MM.1S (cell line): ENCODE measurements around the gene PDE3B.

Source experiments
- DNase-seq: peaks from one replicate; pipeline ENCODE4 v3.0.0-alpha.2; 2015
- H2AFZ ChIP-seq: fragments of 300-600 bp; sonication (generic); 2 replicates; pipeline ENCODE4 v1.6.0; 2016; ENCODE audit warnings: antibody characterized with exemption, low read length
- H3F3A ChIP-seq: fragments of 300-600 bp; sonication (generic); 2 replicates; pipeline ENCODE4 v1.6.1; 2016; ENCODE audit warnings: mild to moderate bottlenecking, antibody characterized with exemption, low read length, moderate library complexity, mixed read lengths; ENCODE audit not compliant: insufficient read depth
- H3K27ac ChIP-seq: fragments of 300-600 bp; sonication (generic); 2 replicates; pipeline ENCODE4 v1.5.1; 2016; ENCODE audit warnings: mild to moderate bottlenecking, low read length
- H3K27me3 ChIP-seq: fragments of 300-600 bp; sonication (generic); replicated peaks from 2 replicates; pipeline ENCODE4 v1.6.0; 2016; ENCODE audit warnings: low read length; ENCODE audit not compliant: insufficient read depth
- H3K36me3 ChIP-seq: fragments of 300-600 bp; sonication (generic); replicated peaks from 2 replicates; pipeline ENCODE4 v1.6.1; 2016; ENCODE audit warnings: mild to moderate bottlenecking, low read length, mixed read lengths; ENCODE audit not compliant: insufficient read depth
- H3K4me1 ChIP-seq: fragments of 300-600 bp; sonication (generic); 2 replicates; pipeline ENCODE4 v1.6.1; 2016; ENCODE audit warnings: low read length, mixed read lengths
- H3K4me2 ChIP-seq: fragments of 300-600 bp; sonication (generic); 2 replicates; pipeline ENCODE4 v1.6.0; 2016; ENCODE audit warnings: low read depth, low read length
- H3K4me3 ChIP-seq: fragments of 300-600 bp; sonication (generic); 2 replicates; pipeline ENCODE4 v1.5.1; 2016; ENCODE audit warnings: low read length, mixed read lengths
- H3K79me2 ChIP-seq: fragments of 300-600 bp; sonication (generic); 2 replicates; pipeline ENCODE4 v1.6.1; 2016; ENCODE audit warnings: mixed run types, low read length, mixed read lengths
- H3K9ac ChIP-seq: fragments of 300-600 bp; sonication (generic); 2 replicates; pipeline ENCODE4 v1.6.1; 2016; ENCODE audit warnings: low read length, mixed read lengths
- H3K9me2 ChIP-seq: fragments of 300-600 bp; sonication (generic); replicated peaks from 2 replicates; pipeline ENCODE4 v1.6.1; 2016; ENCODE audit warnings: mild to moderate bottlenecking, low read length, mixed read lengths; ENCODE audit not compliant: insufficient read depth
- H3K9me3 ChIP-seq: fragments of 300-600 bp; sonication (generic); replicated peaks from 2 replicates; pipeline ENCODE4 v1.6.1; 2016; ENCODE audit warnings: mild to moderate bottlenecking, low read length, mixed read lengths; ENCODE audit not compliant: insufficient read depth
- H4K20me1 ChIP-seq: fragments of 300-600 bp; sonication (generic); 2 replicates; pipeline ENCODE4 v1.6.1; 2016; ENCODE audit warnings: mild to moderate bottlenecking, low read length, moderate library complexity, mixed read lengths; ENCODE audit not compliant: insufficient read depth
- EZH2 ChIP-seq: fragments of 300-600 bp; sonication (generic); optimal IDR thresholded peaks from 2 replicates; pipeline ENCODE3; 2017; ENCODE audit warnings: low read depth, mild to moderate bottlenecking, antibody characterized with exemption, low read length, mixed read lengths
- EZH2phosphoT487 ChIP-seq: fragments of 300-600 bp; sonication (generic); IDR thresholded peaks from 2 replicates; pipeline ENCODE4 v1.6.1; 2018; ENCODE audit warnings: antibody characterized with exemption, low read length
- TF ChIP-seq, protein P1 (sequence below): fragments of 300-600 bp; sonication (generic); IDR thresholded peaks from 2 replicates; pipeline ENCODE4 v1.5.1; 2016; ENCODE audit warnings: antibody characterized with exemption, low read length, mixed read lengths

The PDE3B gene

DNA sequence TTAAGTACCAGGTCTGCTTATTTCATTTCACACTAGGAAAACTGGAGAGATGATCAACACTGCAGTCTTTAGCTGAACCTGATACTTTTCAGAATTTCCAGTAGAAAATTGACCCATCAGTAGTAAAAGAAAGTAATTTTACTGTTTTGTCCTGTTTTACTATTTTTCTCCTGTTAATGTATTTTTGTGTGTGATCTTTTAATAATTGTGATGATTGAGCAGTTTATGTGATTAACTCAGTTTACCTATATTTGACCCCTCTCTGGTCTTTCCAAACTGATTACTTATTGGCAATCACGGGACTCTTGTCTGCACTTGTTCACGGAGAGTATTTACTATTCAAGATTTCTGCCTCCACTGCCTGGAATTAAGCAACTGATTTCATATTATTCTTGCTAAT, 249.0 kb downstream of the PDE3B start:
- peak overlapping the region; percentile 85 for H3K4me2 ChIP-seq
- H2AFZ ChIP-seq: peak overlapping the region; percentile 90
- peaks cover 6% of the 10 kb centered on the region; the same call in 1 of the 2 replicates for H3K79me2 ChIP-seq
- no peaks in the 10 kb centered on the region for H4K20me1 ChIP-seq
- H3F3A ChIP-seq: peaks cover 6% of the 10 kb centered on the region; the same call in 1 of the 2 replicates
- peak overlapping the region; percentile 87 for H3K4me3 ChIP-seq
- no peak for DNase-seq
- TF ChIP-seq EZH2phosphoT487 (no peak), EZH2 (no peak)
- TF ChIP-seq, protein P1, sequence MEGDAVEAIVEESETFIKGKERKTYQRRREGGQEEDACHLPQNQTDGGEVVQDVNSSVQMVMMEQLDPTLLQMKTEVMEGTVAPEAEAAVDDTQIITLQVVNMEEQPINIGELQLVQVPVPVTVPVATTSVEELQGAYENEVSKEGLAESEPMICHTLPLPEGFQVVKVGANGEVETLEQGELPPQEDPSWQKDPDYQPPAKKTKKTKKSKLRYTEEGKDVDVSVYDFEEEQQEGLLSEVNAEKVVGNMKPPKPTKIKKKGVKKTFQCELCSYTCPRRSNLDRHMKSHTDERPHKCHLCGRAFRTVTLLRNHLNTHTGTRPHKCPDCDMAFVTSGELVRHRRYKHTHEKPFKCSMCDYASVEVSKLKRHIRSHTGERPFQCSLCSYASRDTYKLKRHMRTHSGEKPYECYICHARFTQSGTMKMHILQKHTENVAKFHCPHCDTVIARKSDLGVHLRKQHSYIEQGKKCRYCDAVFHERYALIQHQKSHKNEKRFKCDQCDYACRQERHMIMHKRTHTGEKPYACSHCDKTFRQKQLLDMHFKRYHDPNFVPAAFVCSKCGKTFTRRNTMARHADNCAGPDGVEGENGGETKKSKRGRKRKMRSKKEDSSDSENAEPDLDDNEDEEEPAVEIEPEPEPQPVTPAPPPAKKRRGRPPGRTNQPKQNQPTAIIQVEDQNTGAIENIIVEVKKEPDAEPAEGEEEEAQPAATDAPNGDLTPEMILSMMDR: no peak
- no peaks in the 10 kb centered on the region for H3K9me2 ChIP-seq
- H3K4me1 ChIP-seq: peaks cover 16% of the 10 kb centered on the region
- H3K36me3 ChIP-seq: no peaks in the 10 kb centered on the region
- H3K27me3 ChIP-seq: no peaks in the 10 kb centered on the region
- H3K9ac ChIP-seq: no peak overlapping the region
- no peak overlapping the region; the same call in 1 of the 2 replicates for H3K27ac ChIP-seq
- H3K9me3 ChIP-seq: no peaks in the 10 kb centered on the region

DNA sequence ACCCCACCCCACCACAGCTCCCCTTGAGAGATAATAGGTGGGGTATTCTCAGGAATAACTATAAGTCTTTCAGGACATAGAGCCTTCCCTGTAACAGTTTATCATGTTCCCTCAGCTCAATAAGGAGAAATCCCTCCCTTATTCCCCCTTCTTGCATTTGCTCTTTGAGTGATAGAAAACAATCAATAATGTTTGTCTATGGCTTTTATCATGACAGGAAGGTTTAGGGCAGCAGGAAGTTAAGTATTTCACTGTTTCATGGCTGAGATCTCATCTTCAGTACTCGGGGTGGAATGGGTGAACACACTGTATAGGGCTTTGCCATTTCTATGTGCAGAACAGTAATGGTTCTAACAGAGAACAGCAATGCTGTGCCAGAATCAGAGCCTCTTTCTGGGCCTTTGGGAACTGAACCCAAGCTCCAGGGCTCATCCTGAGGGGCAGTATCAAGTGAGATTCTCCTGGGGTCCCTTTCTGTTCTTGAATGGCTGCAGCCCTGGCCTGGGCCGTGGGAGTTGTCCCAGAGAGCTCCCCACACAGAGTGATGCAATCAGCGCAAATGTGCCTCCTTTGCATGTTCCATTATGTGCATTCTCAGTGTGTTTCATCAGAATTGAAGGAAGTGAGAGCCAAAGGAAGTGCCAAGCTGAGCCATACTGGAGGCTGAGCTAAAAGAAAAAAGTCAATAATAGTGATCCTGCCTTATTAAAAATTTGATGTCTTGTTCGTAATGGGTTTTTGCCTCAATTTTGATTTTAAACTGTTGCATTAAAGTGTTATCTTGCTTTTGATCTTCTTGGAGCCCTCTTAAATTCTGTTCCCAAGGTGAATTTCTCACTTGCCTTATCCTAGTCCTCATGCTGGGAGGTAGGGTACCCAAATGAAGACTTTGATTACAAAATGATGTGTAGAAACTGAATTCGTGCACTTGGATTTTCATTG, 251.3 kb downstream of the PDE3B start:
- TF ChIP-seq, protein P1: no peak
- TF ChIP-seq EZH2: no peak
- no peak for TF ChIP-seq EZH2phosphoT487
- H2AFZ ChIP-seq: peak overlapping the region; percentile 14
- H3K4me2 ChIP-seq: no peak overlapping the region

DNA sequence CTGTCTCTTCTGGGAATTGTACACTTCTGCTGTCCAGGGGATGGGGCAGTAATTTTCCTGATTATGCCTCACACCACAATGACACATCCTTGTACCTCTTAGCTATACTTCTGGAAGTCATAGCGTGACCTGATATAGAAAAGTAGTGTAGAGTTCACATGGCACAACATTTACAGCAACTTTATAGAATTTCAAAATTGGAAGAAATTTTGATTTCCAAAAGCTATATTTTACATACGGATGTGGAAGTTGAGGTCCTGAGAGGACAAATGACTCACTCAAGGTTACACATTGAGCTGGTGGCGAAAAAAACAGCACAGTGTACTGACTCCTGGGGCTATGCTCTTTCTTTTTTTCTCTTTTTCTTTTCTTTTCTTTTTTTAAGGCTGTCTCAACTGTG, 254.8 kb downstream of the PDE3B start:
- H3K9ac ChIP-seq: no peak overlapping the region
- no peak for DNase-seq

More for the DNA sequence above, 251.3 kb downstream of the PDE3B start:
- Histone ChIP-seq H3K9me2 (no peaks in the 10 kb centered on the region), H3K27me3 (no peaks in the 10 kb centered on the region), H3K36me3 (no peaks in the 10 kb centered on the region), H3K4me3 (no peak overlapping the region), H4K20me1 (no peaks in the 10 kb centered on the region), H3K9me3 (no peaks in the 10 kb centered on the region), H3K4me1 (peaks cover 16% of the 10 kb centered on the region), H3K79me2 (peaks cover 4% of the 10 kb centered on the region; the same call in 1 of the 2 replicates), H3K27ac (no peak overlapping the region), H3F3A (peaks cover 6% of the 10 kb centered on the region; the same call in 1 of the 2 replicates), H3K9ac (no peak overlapping the region)
- no peak for DNase-seq

More for the DNA sequence above, 254.8 kb downstream of the PDE3B start:
- Histone ChIP-seq H3K27ac (no peak overlapping the region), H3K79me2 (no peaks in the 10 kb centered on the region), H3K27me3 (no peaks in the 10 kb centered on the region), H3F3A (0 out of 2 replicates have a peak, but pooled peaks cover 7% of the 10 kb centered on the region), H2AFZ (no peak overlapping the region), H3K4me2 (no peak overlapping the region), H4K20me1 (no peaks in the 10 kb centered on the region), H3K36me3 (no peaks in the 10 kb centered on the region), H3K9me2 (no peaks in the 10 kb centered on the region), H3K4me3 (no peak overlapping the region), H3K9me3 (no peaks in the 10 kb centered on the region), H3K4me1 (peaks cover 16% of the 10 kb centered on the region)
- TF ChIP-seq EZH2 (no peak), EZH2phosphoT487 (no peak)
- TF ChIP-seq, protein P1: no peak
